ENCODE measurements around the gene BUD23.

DNA sequence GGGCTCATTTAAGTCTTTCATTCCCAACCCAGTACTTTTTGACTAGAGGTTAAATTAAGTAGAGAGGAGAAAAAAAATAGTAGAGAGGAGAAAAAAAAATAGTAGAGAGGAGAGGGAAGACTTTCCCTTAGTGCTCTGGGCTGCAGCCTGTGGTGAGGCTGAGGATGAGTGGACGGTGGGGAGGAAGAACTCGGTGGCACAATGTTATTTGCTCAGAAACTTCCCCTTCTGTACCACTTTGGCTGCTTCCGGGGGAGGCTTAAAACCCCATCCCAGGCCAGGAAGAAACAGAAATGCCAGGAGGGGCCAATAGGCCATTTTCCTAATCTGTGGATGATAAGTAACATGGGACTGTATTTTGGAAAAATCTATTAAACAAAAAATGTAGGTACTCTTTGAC is 44.5 kb upstream of the BUD23 start:
- TF ChIP-seq CTCF (IDR thresholded peaks at IDR 0.05; ENCODE audit: low read depth, low read length): no peak
- TF ChIP-seq POLR2A (IDR thresholded peaks at IDR 0.05; ENCODE audit: extremely low read depth, insufficient read length): no peak
- TF ChIP-seq MAX (IDR thresholded peaks at IDR 0.05; ENCODE audit: low read depth, low read length): no peak
- TF ChIP-seq MYC (IDR thresholded peaks at IDR 0.05; ENCODE audit: low read depth, low read length): no peak

All from NB4 (cell line).